Gastrocnemius medialis (tissue), 4 donors: ENCODE data around the gene DYNLT4. TPM values are rescaled to one million over a fixed set of nuclear protein-coding genes. Genes with fewer than 3 reads are reported as not detected.
A peak's percentile ranks its signal among the peaks of the same experiment; 100 is the strongest.
"Not testable (repeated sequence)": the region's sequence is repeated elsewhere in the genome, so short reads cannot be mapped to it uniquely, and the experiment has no call there.

Experiments used
- ATAC-seq, 2 donors: fragments of 150-250 bp; one replicate each; pipeline ENCODE4 v1.9.1; 2016
- DNase-seq, 2 donors: peaks; one replicate each; pipeline ENCODE4 v3.0.0-alpha.2; 2019
- H3K27ac ChIP-seq, 4 donors: fragments of 200-600 bp; sonication (generic); 1 replicate in 1 of 4; 2 replicates in 3 of 4; pipeline ENCODE4 v1.5.1; 2016 to 2018; ENCODE audit warnings: mild to moderate bottlenecking in 2 of 4, moderate library complexity in 1 of 4
- H3K27me3 ChIP-seq, 3 donors: fragments of 200-600 bp; sonication (generic) in 2 of 3; 1 replicate in 1 of 3; 2 replicates in 2 of 3; pipeline versions ENCODE4 v1.5.1 to v1.6.0; 2016 to 2019; ENCODE audit warnings: mild to moderate bottlenecking in 1 of 3, moderate library complexity in 1 of 3
- H3K36me3 ChIP-seq, 2 donors: fragments of 200-600 bp; sonication (generic) in 1 of 2; one replicate each; pipeline ENCODE4 v1.5.1; 2017 to 2018
- H3K4me1 ChIP-seq, 2 donors: fragments of 200-600 bp; sonication (generic) in 1 of 2; one replicate each; pipeline ENCODE4 v1.5.1; 2016 to 2017; ENCODE audit warnings: mild to moderate bottlenecking in 2 of 2
- H3K4me3 ChIP-seq, 4 donors: fragments of 200-600 bp; sonication (generic) in 3 of 4; 1 replicate in 1 of 4; 2 replicates in 3 of 4; pipeline ENCODE4 v1.5.1; 2016 to 2019; ENCODE audit warnings: mild to moderate bottlenecking in 2 of 4
- H3K9me3 ChIP-seq, 3 donors: fragments of 200-600 bp; sonication (generic) in 2 of 3; 1 replicate in 1 of 3; 2 replicates in 2 of 3; pipeline ENCODE4 v1.5.1; 2016 to 2019
- POLR2A ChIP-seq, 2 donors: fragments of 450-650 bp; IDR thresholded peaks; one replicate each; pipeline ENCODE4 v1.6.1; 2017; ENCODE audit warnings: antibody characterized with exemption in 2 of 2, mild to moderate bottlenecking in 2 of 2, moderate library complexity in 2 of 2
- in situ Hi-C, 4 donors: fragments of 200-750 bp; cut with MboI; loops; one replicate each; pipeline versions ENCODE4 v1.15.0 to v1.8.0; 2017; ENCODE audit warnings: low sequenced_read_pairs in 4 of 4
- intact Hi-C: fragments of 100-400 bp; cut with DNase I; formaldehyde crosslinking; loops from one replicate; pipeline ENCODE4 v1.15.1; 2023; ENCODE audit warnings: low total_unique reads
- total RNA-seq, 4 donors: library from RNA; depleted of rRNA; stranded (reverse); fragments of >200 nt; gene quantifications; one replicate each; pipeline versions ENCODE4 v1.1.0 to v1.2.3, GENCODE V29; 2016
- TF ChIP-seq, protein P1 (sequence below), 5 experiments: fragments of 450-650 bp in 3 of 5; fragments of 200-600 bp in 2 of 5; sonication (generic) in 2 of 5; IDR thresholded peaks in 4 of 5; conservative IDR thresholded peaks in 1 of 5; 1 replicate in 4 of 5; 2 replicates in 1 of 5; pipeline ENCODE4 v1.5.1; 2016 to 2019; ENCODE audit warnings: antibody characterized with exemption in 5 of 5, mild to moderate bottlenecking in 3 of 5, moderate library complexity in 3 of 5

DYNLT4 gene
- total RNA-seq, 4 donors from 2014 or later, result not detected

DNA sequence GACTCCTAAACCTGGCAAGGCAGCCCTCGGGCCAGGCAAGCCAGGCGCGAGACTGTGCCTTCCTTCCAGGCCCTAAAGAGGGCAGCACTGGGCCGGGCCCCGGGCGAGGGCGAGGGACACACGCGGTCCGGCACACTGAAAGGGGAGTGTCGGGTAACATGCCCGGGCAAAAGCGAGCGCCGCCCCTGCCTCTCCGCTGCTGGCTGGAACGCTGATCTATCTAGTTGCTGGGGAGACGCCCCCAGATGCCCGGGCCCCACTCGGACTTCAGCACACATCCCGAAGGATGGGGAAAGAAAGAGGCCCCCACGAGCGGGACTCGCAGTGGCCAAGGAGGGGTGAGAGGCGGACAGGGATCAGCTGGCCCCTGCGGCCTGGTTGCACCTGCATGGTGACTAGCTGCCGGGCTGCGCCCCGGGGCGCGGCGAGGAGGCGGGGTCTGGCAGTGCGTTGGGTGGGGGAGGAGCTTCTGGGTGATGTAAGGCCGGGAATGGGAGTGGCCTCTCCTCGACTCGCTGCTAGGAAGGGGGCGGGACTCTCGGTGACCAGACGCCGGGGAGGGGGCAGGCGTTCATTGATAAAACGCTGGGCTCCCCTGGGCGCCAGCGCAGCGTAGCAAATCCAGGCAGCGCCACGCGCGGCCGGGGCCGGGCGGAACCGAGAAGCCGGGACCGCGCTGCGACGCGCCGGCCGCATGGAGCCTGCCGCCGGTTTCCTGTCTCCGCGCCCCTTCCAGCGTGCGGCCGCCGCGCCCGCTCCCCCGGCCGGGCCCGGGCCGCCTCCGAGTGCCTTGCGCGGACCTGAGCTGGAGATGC is 7.2 kb downstream of the DYNLT4 start, which contains the start of gene PLK3:
PLK3 (plus strand) TSS at position 608 of the 815 bp plus-strand sequence; CDS start at position 695, 87 bp downstream.
- intact Hi-C loops (loop anchor here (2.0 kb wide), 1 partner anchor 19 kb away; no protein-coding TSS in a partner anchor), in situ Hi-C loops (loop anchor here in 1 of 4 donors (25.0 kb wide), 2 partner anchors 187 to 712 kb away; partner anchors contain the start of genes CCDC163, EIF2B3, MMACHC and PRDX1)
- ATAC-seq (peak; percentile 94), DNase-seq (peak; percentile 97)
- peaks cover 16 to 32% of the 10 kb centered on the region in 2 donors for H3K4me1 ChIP-seq
- H3K36me3 ChIP-seq, result peaks cover 0 to 10% of the 10 kb centered on the region in 2 donors
- peak within 1 kb of the TSS; percentile 91 to 99 (median 95) for H3K27ac ChIP-seq
- H3K27me3 ChIP-seq, result no peaks in the 10 kb centered on the region
- peak within 1 kb of the TSS; percentile 71 to 81 (median 76) for H3K4me3 ChIP-seq
- H3K9me3 ChIP-seq, result no peaks in the 10 kb centered on the region
- TF ChIP-seq, protein P1, sequence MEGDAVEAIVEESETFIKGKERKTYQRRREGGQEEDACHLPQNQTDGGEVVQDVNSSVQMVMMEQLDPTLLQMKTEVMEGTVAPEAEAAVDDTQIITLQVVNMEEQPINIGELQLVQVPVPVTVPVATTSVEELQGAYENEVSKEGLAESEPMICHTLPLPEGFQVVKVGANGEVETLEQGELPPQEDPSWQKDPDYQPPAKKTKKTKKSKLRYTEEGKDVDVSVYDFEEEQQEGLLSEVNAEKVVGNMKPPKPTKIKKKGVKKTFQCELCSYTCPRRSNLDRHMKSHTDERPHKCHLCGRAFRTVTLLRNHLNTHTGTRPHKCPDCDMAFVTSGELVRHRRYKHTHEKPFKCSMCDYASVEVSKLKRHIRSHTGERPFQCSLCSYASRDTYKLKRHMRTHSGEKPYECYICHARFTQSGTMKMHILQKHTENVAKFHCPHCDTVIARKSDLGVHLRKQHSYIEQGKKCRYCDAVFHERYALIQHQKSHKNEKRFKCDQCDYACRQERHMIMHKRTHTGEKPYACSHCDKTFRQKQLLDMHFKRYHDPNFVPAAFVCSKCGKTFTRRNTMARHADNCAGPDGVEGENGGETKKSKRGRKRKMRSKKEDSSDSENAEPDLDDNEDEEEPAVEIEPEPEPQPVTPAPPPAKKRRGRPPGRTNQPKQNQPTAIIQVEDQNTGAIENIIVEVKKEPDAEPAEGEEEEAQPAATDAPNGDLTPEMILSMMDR (IDR thresholded peaks at IDR 0.05 in 4 of 5, conservative IDR thresholded peaks at IDR 0.05 in 1 of 5), result peak; percentile 87 to 96 (median 94)
- peak; percentile 95 to 98 for TF ChIP-seq POLR2A (IDR thresholded peaks at IDR 0.05)

DNA sequence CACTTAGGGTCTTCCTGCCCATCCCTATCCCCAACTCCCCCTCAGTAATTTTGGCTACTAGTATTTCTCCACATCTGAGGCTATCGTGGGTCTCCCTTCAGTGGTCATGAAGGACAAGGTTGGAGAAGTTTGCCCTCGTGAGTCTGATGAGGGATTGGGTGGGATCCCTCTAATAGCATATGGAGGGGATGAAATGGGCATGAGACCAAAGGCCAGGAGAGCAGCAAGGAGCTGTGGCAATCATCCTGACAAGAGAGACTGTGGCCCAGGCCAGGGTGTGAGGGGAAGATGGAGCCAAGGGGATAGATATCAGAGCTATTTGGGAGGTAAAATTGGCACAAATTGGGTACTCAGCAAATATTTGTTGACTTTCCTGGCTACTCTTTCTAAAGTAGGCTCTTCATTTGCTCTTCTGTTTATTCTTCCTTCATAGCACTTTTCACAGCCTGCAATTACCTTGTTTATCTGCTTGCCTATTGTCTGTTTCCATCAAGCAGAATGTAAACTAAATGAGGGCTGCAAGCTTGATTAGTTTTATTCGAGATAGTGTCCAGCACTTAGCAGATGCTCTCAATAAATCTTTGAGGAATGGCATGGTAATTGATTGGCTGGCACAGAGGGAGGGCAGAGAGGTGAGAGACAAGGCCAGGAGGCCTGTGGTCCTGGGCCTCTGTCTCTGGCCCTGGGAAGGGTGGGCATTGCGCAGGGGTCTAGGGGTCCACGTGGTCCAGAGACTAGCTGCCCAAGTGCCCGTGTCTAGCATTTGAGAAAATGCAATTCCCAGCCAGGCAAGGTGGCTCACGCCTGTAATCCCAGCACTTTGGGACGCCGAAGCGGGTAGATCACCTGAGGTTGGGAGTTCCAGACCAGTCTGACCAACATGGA is 8.4 kb downstream of the DYNLT4 start:
- in situ Hi-C loops, result loop anchor here in 1 of 4 donors (25.0 kb wide), 2 partner anchors 189 to 714 kb away; partner anchors contain the start of genes CCDC163, EIF2B3, MMACHC and PRDX1
- no peaks in the 10 kb centered on the region for H3K27me3 ChIP-seq
- peak overlapping the region; percentile 91 to 99 (median 95) for H3K27ac ChIP-seq
- DNase-seq (no peak), ATAC-seq (no peak)
- H3K4me3 ChIP-seq, result no peak overlapping the region
- intact Hi-C loops, result no loop called here
- H3K36me3 ChIP-seq, result no peaks in the 10 kb centered on the region
- TF ChIP-seq, protein P1 (IDR thresholded peaks at IDR 0.05 in 4 of 5, conservative IDR thresholded peaks at IDR 0.05 in 1 of 5), result no peak
- no peak for TF ChIP-seq POLR2A (IDR thresholded peaks at IDR 0.05)
- H3K9me3 ChIP-seq, result no peaks in the 10 kb centered on the region
- peaks cover 16 to 30% of the 10 kb centered on the region in 2 donors for H3K4me1 ChIP-seq

DNA sequence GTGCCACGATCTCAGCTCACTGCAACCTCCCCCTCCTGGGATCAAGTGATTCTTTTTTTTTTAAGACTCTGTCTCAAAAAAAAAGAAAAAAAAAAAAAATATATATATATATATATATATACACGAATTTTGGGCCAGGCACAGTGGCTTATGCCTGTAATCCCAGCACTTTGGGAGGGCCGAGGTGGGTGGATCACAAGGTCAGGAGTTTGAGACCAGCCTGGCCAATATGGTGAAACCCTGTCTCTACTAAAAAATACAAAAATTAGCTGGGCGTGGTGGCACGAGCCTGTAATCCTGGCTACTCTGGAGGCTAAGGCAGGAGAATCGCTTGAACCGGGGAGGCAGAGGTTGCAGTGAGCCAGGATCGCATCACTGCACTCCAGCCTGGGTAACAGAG is 9.3 kb downstream of the DYNLT4 start:
- H3K27me3 ChIP-seq, ATAC-seq, H3K36me3 ChIP-seq, H3K4me3 ChIP-seq, intact Hi-C loops, H3K9me3 ChIP-seq: not testable (repeated sequence)
- peaks cover 16 to 21% of the 10 kb centered on the region in 2 donors for H3K4me1 ChIP-seq
- H3K27ac ChIP-seq, result peak overlapping the region in 1 of 4 donors; percentile 99
- in situ Hi-C loops, result loop anchor here in 1 of 4 donors (25.0 kb wide), 2 partner anchors 189 to 714 kb away; partner anchors contain the start of genes CCDC163, EIF2B3, MMACHC and PRDX1
- peak in 1 of 2 donors; percentile 9 for DNase-seq

DNA sequence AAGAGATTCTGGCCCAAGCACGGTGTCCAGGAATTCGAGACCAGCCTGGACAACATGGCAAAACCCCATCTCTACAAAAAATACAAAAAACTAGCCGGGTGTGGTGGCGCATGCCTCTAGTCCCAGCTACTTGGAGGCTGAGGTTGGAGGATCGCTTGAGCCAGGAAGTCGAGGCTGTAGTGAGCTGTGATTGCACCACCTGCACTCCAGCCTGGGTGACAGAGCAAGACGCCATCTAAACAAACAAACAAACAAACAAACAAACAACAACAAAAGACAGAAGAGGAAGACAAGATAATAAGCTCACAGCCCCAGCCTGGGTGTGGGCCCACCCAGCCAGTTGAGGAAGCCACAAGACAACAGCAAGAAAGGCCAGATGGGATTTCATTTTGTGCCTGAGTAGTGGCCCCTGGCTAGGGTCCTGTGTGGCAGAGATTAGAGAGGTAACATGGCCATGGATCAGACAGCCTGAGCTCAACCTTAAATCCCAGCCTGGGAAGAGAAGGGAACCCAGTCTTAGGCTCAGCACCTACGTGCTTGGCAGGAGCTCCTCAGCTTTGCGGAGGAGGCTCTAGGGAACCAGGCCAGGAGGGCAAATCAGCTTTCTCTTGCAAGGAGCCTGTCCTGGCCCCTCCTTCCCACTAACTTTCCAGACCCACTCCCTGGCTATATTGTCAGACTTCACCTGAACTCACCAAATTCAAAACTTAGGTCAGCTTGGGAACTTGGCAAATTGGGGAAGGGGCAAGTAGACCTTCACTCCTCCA is 14.2 kb downstream of the DYNLT4 start:
- intact Hi-C loops (no loop called here), in situ Hi-C loops (loop anchor here in 1 of 4 donors (25.0 kb wide), 2 partner anchors 194 to 719 kb away; partner anchors contain the start of genes CCDC163, EIF2B3, MMACHC and PRDX1)
- Histone ChIP-seq H3K27ac (no peak overlapping the region), H3K4me3 (no peak overlapping the region), H3K9me3 (no peaks in the 10 kb centered on the region), H3K27me3 (no peaks in the 10 kb centered on the region), H3K4me1 (peaks cover 0 to 3% of the 10 kb centered on the region in 2 donors), H3K36me3 (no peaks in the 10 kb centered on the region)
- no peak for DNase-seq
- ATAC-seq, result no peak
- no peak for TF ChIP-seq POLR2A (IDR thresholded peaks at IDR 0.05)
- TF ChIP-seq, protein P1 (IDR thresholded peaks at IDR 0.05 in 4 of 5, conservative IDR thresholded peaks at IDR 0.05 in 1 of 5), result no peak
